CD4-positive, alpha-beta T cell treated with Interferon alpha-2 for 1 hour (primary cell): ENCODE data around the gene POLR2L.

Source experiments
- DNase-seq, 2 donors: peaks; one replicate each; pipeline ENCODE4 v3.0.0-alpha.2; 2020 to 2022

POLR2L gene

GRCh38 chr11:842370-843002 is at the start of gene POLR2L, which contains the start of gene TSPAN4:
POLR2L (minus strand) TSS chr11:842529; CDS start chr11:842508, 21 bp downstream.
TSPAN4 (plus strand) TSS chr11:842852; CDS start chr11:850305, 7,453 bp downstream.
- DNase-seq = peak; percentile 83 to 91

- DNase-seq = no peak
Measured at GRCh38 chr11:890794-891540, 48.6 kb upstream of the POLR2L start.

GRCh38 chr11:889687-890475 is 47.6 kb upstream of the POLR2L start:
- DNase-seq = no peak

- DNase-seq = no peak
Measured at GRCh38 chr11:889257-889656, 46.9 kb upstream of the POLR2L start.

- no peak for DNase-seq
Measured at GRCh38 chr11:888310-889212, 46.2 kb upstream of the POLR2L start.

- DNase-seq = no peak
Measured at GRCh38 chr11:887589-887988, 45.3 kb upstream of the POLR2L start.

GRCh38 chr11:886568-886967 is 44.2 kb upstream of the POLR2L start:
- no peak for DNase-seq

GRCh38 chr11:884578-885070 is 42.3 kb upstream of the POLR2L start:
- DNase-seq = no peak

- DNase-seq = no peak
Measured at GRCh38 chr11:883527-883926, 41.2 kb upstream of the POLR2L start.

- DNase-seq = no peak
Measured at GRCh38 chr11:882596-882995, 40.3 kb upstream of the POLR2L start.

- DNase-seq = no peak
Measured at GRCh38 chr11:880447-880846, 38.1 kb upstream of the POLR2L start.

GRCh38 chr11:877565-877964 is 35.2 kb upstream of the POLR2L start:
- DNase-seq = peak in 1 of 2 donors; percentile 13

- DNase-seq = no peak
Measured at GRCh38 chr11:876545-876944, 34.2 kb upstream of the POLR2L start.

- no peak for DNase-seq
Measured at GRCh38 chr11:875769-876301, 33.5 kb upstream of the POLR2L start.

- no peak for DNase-seq
Measured at GRCh38 chr11:875203-875602, 32.9 kb upstream of the POLR2L start.

- DNase-seq = no peak
Measured at GRCh38 chr11:873706-874105, 31.4 kb upstream of the POLR2L start.

GRCh38 chr11:872799-873198 is 30.5 kb upstream of the POLR2L start:
- DNase-seq = no peak

GRCh38 chr11:871472-871871 is 29.1 kb upstream of the POLR2L start:
- no peak for DNase-seq

- DNase-seq = no peak
Measured at GRCh38 chr11:870418-870817, 28.1 kb upstream of the POLR2L start.

- no peak for DNase-seq
Measured at GRCh38 chr11:870127-870413, 27.7 kb upstream of the POLR2L start.

- no peak for DNase-seq
Measured at GRCh38 chr11:869399-870126, 27.2 kb upstream of the POLR2L start.

GRCh38 chr11:868802-869201 is 26.5 kb upstream of the POLR2L start:
- DNase-seq = no peak
